HepG2 (cell line): ENCODE data around the gene PARP6. TPM values are rescaled to one million over a fixed set of nuclear protein-coding genes. Genes with fewer than 3 reads are reported as not detected.

Experiments
- ATAC-seq: fragments of 200-7000 bp; cut with Tn5 transposase; 3 replicates; pipeline ENCODE4 v1.9.1; 2020; ENCODE audit warnings: mild to moderate bottlenecking, moderate library complexity
- BruUV-seq: library from RNA; stranded (reverse); fragments of 400-500 nt; replicated peaks from 2 replicates; lab custom pipeline; 2021; lab: Mats Ljungman, UMichigan
- CTCF ChIA-PET: fragments of 300-600 bp; formaldehyde crosslinking; extraction: SDS; loops from one replicate; lab custom pipeline; 2021; ENCODE audit warnings: low total read pairs, inconsistent platforms, low intra/inter-chr PET ratio; lab: Yijun Ruan, JAX
- POLR2A ChIA-PET: fragments of 350-600 bp; sonication (Branson Sonifier 250); formaldehyde crosslinking; loops from one replicate; lab custom pipeline; 2020; ENCODE audit warnings: antibody characterized with exemption, inconsistent platforms; lab: Yijun Ruan, JAX
- DNase-seq: peaks from one replicate; pipeline ENCODE4 v3.0.0-alpha.2; 2015; ENCODE audit warnings: low spot score
- FAIRE-seq: peaks from 3 replicates; lab custom pipeline; 2011; peaks lifted over from hg19 to GRCh38; lab: Jason Lieb, UNC
- H2AFZ ChIP-seq: one replicate; pipeline ENCODE4 v1.6.1; 2011; ENCODE audit warnings: low read length, inconsistent platforms
- H3K27ac ChIP-seq: fragments of 300-600 bp; 3 replicates; pipeline ENCODE4 v1.8.0; 2011; ENCODE audit warnings: mixed run types, mild to moderate bottlenecking, mixed read lengths, low read length, inconsistent platforms; ENCODE audit not compliant: insufficient read depth; ENCODE audit errors: extremely low read length
- H3K27me3 ChIP-seq, 2 experiments: fragments of 200-600 bp in 1 of 2; 2 replicates in 1 of 2; 3 replicates in 1 of 2; pipeline versions ENCODE4 v1.6.0 to v1.8.0; 2011; ENCODE audit warnings: low read length in 2 of 2, mild to moderate bottlenecking in 2 of 2, moderate library complexity in 2 of 2, inconsistent platforms in 1 of 2; ENCODE audit not compliant: insufficient read depth in 2 of 2, control insufficient read depth in 1 of 2
- H3K36me3 ChIP-seq, 2 experiments: fragments of 200-600 bp in 1 of 2; replicated peaks in 1 of 2; 2 replicates in 1 of 2; 3 replicates in 1 of 2; pipeline versions ENCODE4 v1.5.1 to v1.8.0; 2011; ENCODE audit warnings: low read length in 2 of 2, inconsistent platforms in 1 of 2; ENCODE audit not compliant: insufficient read depth in 2 of 2, control insufficient read depth in 1 of 2
- H3K4me1 ChIP-seq: 2 replicates; pipeline ENCODE4 v1.5.1; 2012; ENCODE audit warnings: low read length, inconsistent platforms; ENCODE audit not compliant: insufficient read depth
- H3K4me2 ChIP-seq: 2 replicates; pipeline ENCODE4 v1.6.0; 2011; ENCODE audit warnings: low read depth, low read length, inconsistent platforms
- H3K4me3 ChIP-seq, 3 experiments: fragments of 200-600 bp in 1 of 3; sonication (generic), shearing (Covaris generic) in 1 of 3; replicated peaks in 1 of 3; 2 replicates each; pipeline ENCODE4 v1.5.1; 2011 to 2016; ENCODE audit warnings: low read length in 3 of 3, inconsistent platforms in 2 of 3, low read depth in 2 of 3, mild to moderate bottlenecking in 2 of 3, control low read depth in 1 of 3, mixed read lengths in 1 of 3; ENCODE audit not compliant: insufficient read depth in 1 of 3
- H3K79me2 ChIP-seq: one replicate; pipeline ENCODE4 v1.6.1; 2011; ENCODE audit warnings: low read length, inconsistent platforms; ENCODE audit not compliant: insufficient read depth
- H3K9ac ChIP-seq: 2 replicates; pipeline ENCODE4 v1.6.0; 2011; ENCODE audit warnings: mild to moderate bottlenecking, low read depth, low read length, inconsistent platforms; ENCODE audit not compliant: insufficient read depth
- H3K9me3 ChIP-seq: 2 replicates; pipeline ENCODE4 v1.5.1; 2012; ENCODE audit warnings: mild to moderate bottlenecking, low read length
- H4K20me1 ChIP-seq: 2 replicates; pipeline ENCODE4 v1.6.0; 2011; ENCODE audit warnings: inconsistent platforms, mild to moderate bottlenecking, low read length, moderate library complexity; ENCODE audit not compliant: insufficient read depth
- ATF1 ChIP-seq: IDR thresholded peaks from 2 replicates; pipeline ENCODE4 v1.6.1; 2016; ENCODE audit warnings: mild to moderate bottlenecking, control low read depth
- CENPX ChIP-seq: sonication (generic); formaldehyde crosslinking; IDR thresholded peaks from 2 replicates; pipeline ENCODE4 v1.9.0; 2021; ENCODE audit warnings: mild to moderate bottlenecking, missing genetic modification reagents, moderate library complexity
- ISX ChIP-seq: sonication (generic); formaldehyde crosslinking; conservative IDR thresholded peaks from 2 replicates; pipeline ENCODE4 v1.5.0; 2020; ENCODE audit warnings: missing genetic modification reagents
- KAT2B ChIP-seq: fragments of 150-350 bp; IDR thresholded peaks from 2 replicates; pipeline ENCODE4 v1.6.1; 2014; ENCODE audit warnings: low read depth, low read length, borderline replicate concordance
- MED1 ChIP-seq: sonication (generic); formaldehyde crosslinking; IDR thresholded peaks from 2 replicates; pipeline ENCODE4 v1.4.0; 2020; ENCODE audit warnings: missing genetic modification reagents
- MIER3 ChIP-seq: IDR thresholded peaks from 2 replicates; pipeline ENCODE4 v1.6.1; 2016; ENCODE audit warnings: missing compliant biosample characterization, borderline replicate concordance
- REST ChIP-seq, 2 experiments: IDR thresholded peaks; 2 replicates each; pipeline ENCODE4 v1.6.1; 2011 to 2012; ENCODE audit warnings: low read length in 2 of 2, borderline replicate concordance in 1 of 2, low read depth in 1 of 2, mild to moderate bottlenecking in 1 of 2, moderate library complexity in 1 of 2
- ZBTB38 ChIP-seq: sonication (generic); formaldehyde crosslinking; IDR thresholded peaks from 2 replicates; pipeline ENCODE4 v1.5.1; 2020; ENCODE audit warnings: mild to moderate bottlenecking, missing genetic modification reagents
- ZNF7 ChIP-seq: IDR thresholded peaks from 2 replicates; pipeline ENCODE4 v1.6.1; 2016; ENCODE audit warnings: missing biosample characterization, missing genetic modification reagents
- ZNF704 ChIP-seq: sonication (generic); formaldehyde crosslinking; IDR thresholded peaks from 2 replicates; pipeline ENCODE4 v1.8.1; 2023; ENCODE audit warnings: mild to moderate bottlenecking, inconsistent platforms, moderate library complexity, missing genetic modification reagents, borderline replicate concordance
- ZNF720 ChIP-seq: sonication (generic); formaldehyde crosslinking; IDR thresholded peaks from 2 replicates; pipeline ENCODE4 v1.4.0; 2020; ENCODE audit warnings: missing genetic modification reagents
- ZNF766 ChIP-seq: sonication (generic); formaldehyde crosslinking; IDR thresholded peaks from 2 replicates; pipeline ENCODE4 v1.5.0; 2020; ENCODE audit warnings: missing genetic modification reagents, borderline replicate concordance
- WGBS: methylation state at CpG from one replicate; pipeline ENCODE4 v1.1.6; 2017; ENCODE audit warnings: low lambda C conversion rate; 5-methylcytosine and 5-hydroxymethylcytosine counted together
- in situ Hi-C: cut with HindIII; loops from 2 replicates; pipeline ENCODE4 v1.10.0; 2017; ENCODE audit warnings: low pct_unique_long_range_greater_than_20kb; ENCODE audit not compliant: extremely low pct_ligation_motif_present
- intact Hi-C: fragments of 100-400 bp; cut with micrococcal nuclease; formaldehyde crosslinking; loops from one replicate; pipeline ENCODE4 v1.10.0; 2022; ENCODE audit not compliant: unreplicated experiment
- polyA plus RNA-seq, 8 experiments: library from polyadenylated mRNA; depleted of rRNA in 3 of 8; stranded (reverse) in 7 of 8; unstranded in 1 of 8; fragments of >200 nt; fragmentation: Illumina TruSeq in 4 of 8; extraction: Trizol in 4 of 8; gene quantifications; 2 replicates each; pipeline versions ENCODE4 v1.2.1 to v1.2.3, GENCODE V29; 2011 to 2016; ENCODE audit warnings: low read depth in 4 of 8, missing spikeins in 1 of 8, mixed read lengths in 1 of 8; ENCODE audit not compliant: insufficient read depth in 1 of 8
- total RNA-seq, 5 experiments: library from RNA; depleted of rRNA; stranded (reverse); fragments of >200 nt; fragmentation: Illumina TruSeq; extraction: Trizol; gene quantifications; 2 replicates each; pipeline ENCODE4 v1.2.3, GENCODE V29; 2016; ENCODE audit warnings: low read depth in 1 of 5

Gene PARP6
- total and polyA plus RNA-seq, 2 of the 13 experiments (the other 11 are each of a cell fraction or from before 2014, with no cell fraction given), result 0.22 to 0.87 TPM

GRCh38 chr15:72272997-72273352, 621 bp upstream of the PARP6 start:
- Histone ChIP-seq H3K4me1 (no peaks in the 10 kb centered on the region), H3K36me3 (no peaks in the 10 kb centered on the region), H3K27me3 (peaks cover 0 to 2% of the 10 kb centered on the region in 2 experiments; a peak in 2 of 5 replicates), H3K79me2 (no peaks in the 10 kb centered on the region), H4K20me1 (no peaks in the 10 kb centered on the region), H2AFZ (no peak overlapping the region), H3K9ac (no peak overlapping the region), H3K4me3 (no peak overlapping the region), H3K4me2 (no peak overlapping the region), H3K27ac (no peak overlapping the region), H3K9me3 (no peaks in the 10 kb centered on the region)
- ChIA-PET CTCF (no interaction called here), POLR2A (no interaction called here)
- BruUV-seq, result no TSS peak
- in situ Hi-C loops (no loop called here), intact Hi-C loops (no loop called here)
- 68% methylated on average over 10 of the region's 10 CpGs for WGBS
- no peak for FAIRE-seq
- no peak for DNase-seq
- ATAC-seq, result no peak
- no peak for TF ChIP-seq ZNF720 (CRISPR knock-in tag)
- TF ChIP-seq CENPX, result no peak
- TF ChIP-seq ZBTB38 (CRISPR knock-in tag), result no peak
- TF ChIP-seq MED1 (CRISPR knock-in tag), result no peak
- TF ChIP-seq ATF1 (CRISPR knock-in tag), result no peak
- no peak for TF ChIP-seq ISX
- no peak for TF ChIP-seq MIER3 (CRISPR knock-in tag)
- no peak for TF ChIP-seq ZNF7 (CRISPR knock-in tag)
- TF ChIP-seq ZNF766 (CRISPR knock-in tag), result no peak
- TF ChIP-seq KAT2B, result no peak
- no peak for TF ChIP-seq REST (IDR thresholded peaks at IDR 0.05; ENCODE audit: borderline replicate concordance in 1 of 2, low read depth in 1 of 2, low read length in 2 of 2)
- no peak for TF ChIP-seq ZNF704 (CRISPR knock-in tag)
